AG09309 (cell line): ENCODE results near the gene FAM177A1.

Source experiments
- DNase-seq: peaks from one replicate; pipeline ENCODE4 v3.0.0-alpha.2; 2010; ENCODE audit warnings: low read depth
- H3K4me3 ChIP-seq: 2 replicates; pipeline ENCODE4 v1.5.1; 2011; ENCODE audit warnings: mild to moderate bottlenecking, low read depth, low read length, moderate library complexity; ENCODE audit not compliant: control insufficient read depth
- TF ChIP-seq, protein P1 (sequence below): IDR thresholded peaks from 2 replicates; pipeline ENCODE4 v1.5.1; 2011; ENCODE audit warnings: mild to moderate bottlenecking, low read depth, low read length, inconsistent platforms; ENCODE audit not compliant: insufficient read depth, control insufficient read depth; ENCODE audit errors: missing control alignments

Gene FAM177A1

DNA sequence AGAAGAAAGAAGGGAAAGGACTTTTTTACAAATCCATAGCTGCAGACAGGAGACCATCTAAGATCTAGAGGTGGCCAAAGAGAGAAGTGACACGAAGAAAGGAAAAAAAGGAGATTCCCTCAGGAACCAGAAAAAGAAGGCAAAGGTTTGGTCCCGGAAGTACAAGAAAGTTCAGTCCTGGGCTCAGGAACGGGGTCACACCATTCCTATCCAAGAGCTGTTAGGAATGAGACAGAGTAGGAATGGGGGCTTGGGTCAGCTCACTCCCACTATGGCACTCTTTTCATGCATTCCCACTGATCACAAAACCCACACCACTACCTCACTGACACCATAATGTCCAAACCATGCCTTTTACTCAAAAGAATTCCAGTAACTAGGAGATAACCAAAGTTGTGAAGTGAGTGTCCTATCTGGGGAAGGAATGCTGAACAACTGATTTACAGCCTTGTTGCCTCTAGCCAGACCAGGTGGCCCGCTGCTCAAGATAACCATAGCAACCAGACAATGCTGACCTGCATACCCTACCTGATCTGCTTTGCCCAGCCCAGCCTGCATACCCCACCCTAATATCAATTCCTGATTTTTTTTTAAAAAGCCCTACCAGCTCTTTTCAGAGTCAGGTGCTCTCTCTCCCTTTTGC lies 67.4 kb downstream of the FAM177A1 start:
- TF ChIP-seq, protein P1, sequence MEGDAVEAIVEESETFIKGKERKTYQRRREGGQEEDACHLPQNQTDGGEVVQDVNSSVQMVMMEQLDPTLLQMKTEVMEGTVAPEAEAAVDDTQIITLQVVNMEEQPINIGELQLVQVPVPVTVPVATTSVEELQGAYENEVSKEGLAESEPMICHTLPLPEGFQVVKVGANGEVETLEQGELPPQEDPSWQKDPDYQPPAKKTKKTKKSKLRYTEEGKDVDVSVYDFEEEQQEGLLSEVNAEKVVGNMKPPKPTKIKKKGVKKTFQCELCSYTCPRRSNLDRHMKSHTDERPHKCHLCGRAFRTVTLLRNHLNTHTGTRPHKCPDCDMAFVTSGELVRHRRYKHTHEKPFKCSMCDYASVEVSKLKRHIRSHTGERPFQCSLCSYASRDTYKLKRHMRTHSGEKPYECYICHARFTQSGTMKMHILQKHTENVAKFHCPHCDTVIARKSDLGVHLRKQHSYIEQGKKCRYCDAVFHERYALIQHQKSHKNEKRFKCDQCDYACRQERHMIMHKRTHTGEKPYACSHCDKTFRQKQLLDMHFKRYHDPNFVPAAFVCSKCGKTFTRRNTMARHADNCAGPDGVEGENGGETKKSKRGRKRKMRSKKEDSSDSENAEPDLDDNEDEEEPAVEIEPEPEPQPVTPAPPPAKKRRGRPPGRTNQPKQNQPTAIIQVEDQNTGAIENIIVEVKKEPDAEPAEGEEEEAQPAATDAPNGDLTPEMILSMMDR: no peak
- DNase-seq: no peak
- H3K4me3 ChIP-seq: no peak overlapping the region

DNA sequence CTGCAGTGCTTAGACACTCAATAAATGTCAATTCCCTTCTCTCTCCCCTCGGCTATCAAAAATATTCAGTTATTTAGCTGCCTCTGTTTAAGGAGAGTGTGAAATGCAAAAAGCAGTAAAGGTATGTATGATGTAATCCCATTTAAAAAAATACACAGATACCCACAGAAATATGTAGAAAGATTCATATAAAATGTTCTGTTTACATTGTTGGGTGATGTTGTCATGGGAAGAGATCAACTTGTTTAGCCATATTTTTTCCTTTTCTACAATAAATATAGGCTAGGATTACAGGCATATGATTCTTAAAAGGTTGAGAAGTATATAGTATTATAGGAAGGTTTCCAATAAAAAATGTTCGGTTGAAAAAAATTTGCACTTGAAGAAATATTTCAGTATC lies 68.0 kb downstream of the FAM177A1 start:
- no peak for DNase-seq
- no peak overlapping the region for H3K4me3 ChIP-seq
- TF ChIP-seq, protein P1: no peak

DNA sequence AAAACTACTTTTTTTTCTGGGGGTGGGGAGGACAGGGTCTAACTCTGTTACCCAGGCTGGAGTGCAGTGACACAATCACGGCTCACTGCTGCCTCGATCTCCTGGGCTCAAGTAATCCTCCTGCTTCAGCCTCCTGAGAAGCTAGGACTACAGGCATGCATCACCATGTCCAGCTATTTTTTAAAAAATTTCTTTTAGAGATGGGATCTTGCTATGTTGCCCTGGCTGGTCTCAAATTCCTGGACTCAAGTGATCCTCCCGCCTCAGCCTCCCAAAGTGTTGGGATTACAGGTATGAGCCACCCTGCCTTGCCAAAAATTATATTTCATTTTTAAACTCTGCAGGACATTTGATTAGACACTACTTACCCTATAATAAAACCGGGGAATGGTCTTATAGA lies 70.2 kb downstream of the FAM177A1 start:
- no peak overlapping the region for H3K4me3 ChIP-seq
- TF ChIP-seq, protein P1: no peak
- DNase-seq: no peak

DNA sequence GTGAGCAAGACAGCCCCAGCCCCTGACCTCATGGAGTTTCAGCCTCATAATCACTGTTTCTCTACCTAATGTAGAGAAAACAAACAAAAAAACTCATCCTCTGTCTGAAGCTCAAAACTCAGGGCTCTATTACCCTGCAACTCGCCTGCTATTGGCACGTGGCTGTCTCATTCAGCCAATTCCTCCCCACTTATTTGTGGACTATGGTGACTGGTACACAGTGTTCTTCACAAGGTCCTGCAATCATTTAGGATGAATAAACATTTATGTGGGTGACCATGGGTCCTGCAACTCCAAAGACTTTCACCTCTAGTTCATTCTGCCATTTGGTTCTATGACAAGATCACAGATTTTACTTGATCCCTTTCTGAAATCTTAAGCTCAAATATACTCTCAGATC lies 71.0 kb downstream of the FAM177A1 start:
- TF ChIP-seq, protein P1: no peak
- no peak for DNase-seq
- H3K4me3 ChIP-seq: no peak overlapping the region

DNA sequence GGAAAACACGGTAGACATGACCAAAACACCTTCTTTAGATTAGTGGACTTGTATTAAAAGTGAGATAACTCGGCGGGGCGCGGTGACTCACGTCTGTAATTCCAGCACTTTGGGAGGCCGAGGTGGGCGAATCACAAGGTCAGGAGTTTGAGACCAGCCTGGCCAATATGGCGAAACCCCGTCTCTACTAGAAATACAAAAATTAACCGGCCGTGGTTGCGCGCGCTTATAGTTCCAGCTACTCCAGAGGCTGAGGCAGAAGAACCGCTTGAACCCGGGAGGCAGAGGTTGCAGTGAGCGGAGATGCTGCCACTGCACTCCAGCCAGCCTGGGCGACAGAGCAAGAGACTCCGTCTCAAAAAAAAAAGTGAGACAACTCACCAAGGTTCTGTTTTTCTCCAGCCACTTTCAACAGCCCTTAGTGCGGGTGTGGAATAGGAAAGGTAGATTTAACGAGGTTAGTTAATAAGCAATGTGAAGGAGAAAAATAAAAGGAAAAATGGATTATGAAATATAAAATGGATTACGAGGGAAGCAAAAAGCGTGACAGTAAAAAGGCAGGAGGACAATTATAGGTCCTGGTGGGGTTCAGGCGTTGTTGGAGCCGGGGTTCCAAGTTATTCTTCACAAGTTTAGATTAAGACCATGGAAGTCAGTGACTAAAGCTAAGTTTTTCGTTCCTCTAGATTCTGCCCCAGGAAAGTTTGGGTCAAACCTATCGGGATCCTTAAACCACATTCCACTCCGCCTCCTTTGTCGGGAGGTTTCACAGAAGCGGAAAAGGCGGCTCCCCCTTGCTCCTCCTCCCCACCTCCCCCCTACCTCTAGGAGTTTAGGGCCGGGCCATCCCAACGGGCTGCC lies 75.2 kb downstream of the FAM177A1 start:
- peak overlapping the region; percentile 95 for H3K4me3 ChIP-seq
- TF ChIP-seq, protein P1: no peak
- DNase-seq: no peak

DNA sequence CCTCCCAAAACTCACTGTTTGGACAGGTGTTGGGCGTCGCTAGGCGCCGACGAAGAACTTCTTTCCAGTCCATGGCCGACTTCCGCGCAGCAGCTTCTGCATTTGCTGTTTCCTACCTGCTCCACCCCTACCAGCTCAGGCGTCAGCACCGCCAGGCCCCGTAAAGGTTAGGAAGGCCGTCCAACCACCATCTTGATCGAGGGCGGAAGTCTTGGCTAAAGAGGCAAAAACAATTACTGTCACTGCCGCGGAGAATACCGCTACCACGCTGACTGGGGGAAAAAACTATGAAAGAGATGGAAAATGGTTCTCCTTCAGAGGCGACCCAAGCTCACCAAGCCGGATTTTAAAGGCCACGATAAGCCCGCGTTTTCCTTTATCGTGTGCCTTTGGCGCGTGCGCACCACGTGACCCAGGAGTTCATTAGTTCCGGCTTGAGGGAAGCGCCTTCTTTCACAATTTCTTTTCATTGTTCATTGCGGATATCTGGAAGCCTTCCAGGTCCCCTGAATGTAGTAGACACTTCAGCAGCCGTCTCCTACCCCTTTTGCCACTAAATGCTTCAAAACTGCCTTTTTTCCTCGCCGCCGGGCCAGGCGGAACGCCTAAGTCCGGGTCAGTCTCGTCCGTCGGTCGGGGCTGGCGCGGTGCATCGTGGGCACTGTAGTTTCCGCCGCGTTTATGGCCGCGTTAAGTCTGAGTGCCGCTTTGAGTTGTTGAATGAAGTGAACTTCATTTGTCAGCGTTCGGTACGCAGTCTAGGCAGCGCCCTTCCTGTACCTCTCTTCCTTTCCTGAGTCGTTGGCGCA lies 76.0 kb downstream of the FAM177A1 start, which contains the start of the genes PPP2R3C and PRORP:
TSS of gene PPP2R3C (minus strand) at position 104 of the 809 bp plus-strand sequence. CDS start at position 73, 31 bp downstream.
TSS of gene PRORP (plus strand) at position 666 of the 809 bp plus-strand sequence. CDS start 694 bp downstream, outside the sequence.
- peak; percentile 72 for DNase-seq
- peak within 1 kb of the TSS; percentile 95 for H3K4me3 ChIP-seq
- TF ChIP-seq, protein P1: no peak
